Measurements from ENCODE around the gene OMP. TPM values are rescaled to one million over a fixed set of nuclear protein-coding genes. Genes with fewer than 3 reads are reported as not detected.

The OMP gene
- total and polyA plus RNA-seq, 2 donors (not counting 3 experiments of a cell fraction or from before 2014, with no cell fraction given), result 0.80 TPM; not detected in 1

GRCh38 chr11:77081381-77081851, 21.2 kb upstream of the OMP start:
- dilution Hi-C loops (cut with MboI; ENCODE audit: extremely low pct_ligation_motif_present, low sequenced_read_pairs), result no loop called here
- peaks cover 14% of the 10 kb centered on the region for H3K4me1 ChIP-seq (ENCODE audit: control insufficient read depth, extremely low read depth, insufficient read depth, low read length)
- ChIA-PET CTCF (interaction anchor here (1.6 to 4.6 kb wide), 7 partner anchors 8 to 163 kb away, joined by 5 to 98 read pairs (median 20); partner anchors contain the start of gene CAPN5), POLR2A (interaction anchor here (0.6 to 1.0 kb wide), 2 partner anchors 15 to 34 kb away, joined by 3 to 5 read pairs; partner anchors contain the start of gene CAPN5)
- H3K27ac ChIP-seq (ENCODE audit: insufficient read depth, low read depth, low read length), result no peak overlapping the region
- H3K36me3 ChIP-seq (ENCODE audit: control insufficient read depth in 2 of 2, extremely low read depth in 1 of 2, insufficient read depth in 2 of 2, low read length in 2 of 2), result no peaks in the 10 kb centered on the region
- DNase-seq (ENCODE audit: low read depth, low spot score), result no peak
- no peaks in the 10 kb centered on the region for H3K79me2 ChIP-seq (ENCODE audit: control insufficient read depth, insufficient read depth, low read length)
- no peak overlapping the region for H2AFZ ChIP-seq (ENCODE audit: low read depth, low read length)
- TF ChIP-seq FOS (IDR thresholded peaks at IDR 0.05; ENCODE audit: borderline replicate concordance, insufficient read depth, low read length) (no peak), POLR2A (IDR thresholded peaks at IDR 0.05; ENCODE audit: low read depth, low read length) (no peak), MYC (IDR thresholded peaks at IDR 0.05; ENCODE audit: low read depth, low read length) (no peak), POLR2AphosphoS5 (IDR thresholded peaks at IDR 0.05; ENCODE audit: insufficient read depth, low read depth, low read length) (no peak)
- no peak for FAIRE-seq
- no peak overlapping the region for H3K4me2 ChIP-seq (ENCODE audit: insufficient read depth, low read length)
- no peak overlapping the region for H3K9ac ChIP-seq (replicated peaks; ENCODE audit: extremely low read depth, insufficient read depth, low read length)
- H3K4me3 ChIP-seq (replicated peaks in 1 of 3; ENCODE audit: insufficient read depth in 1 of 3, low read depth in 1 of 3, low read length in 3 of 3), result no peak overlapping the region
- H3K9me1 ChIP-seq (replicated peaks; ENCODE audit: control insufficient read depth, extremely low read depth, insufficient read depth, low read length), result no peaks in the 10 kb centered on the region
- no peaks in the 10 kb centered on the region for H3K9me3 ChIP-seq (replicated peaks; ENCODE audit: control insufficient read depth, insufficient read depth, low read length)
- no TSS peak for BruUV-seq (replicated peaks)
- H4K20me1 ChIP-seq (replicated peaks; ENCODE audit: control insufficient read depth, extremely low read depth, insufficient read depth, low read length), result no peaks in the 10 kb centered on the region
- H3K27me3 ChIP-seq (ENCODE audit: control insufficient read depth in 2 of 2, insufficient read depth in 2 of 2, low read length in 2 of 2), result no peaks in the 10 kb centered on the region
- intact Hi-C loops (cut with micrococcal nuclease), result no loop called here

- dilution Hi-C loops (cut with MboI; ENCODE audit: extremely low pct_ligation_motif_present, low sequenced_read_pairs), result no loop called here
- peak overlapping the region in 1 of 3 experiments; percentile 5 for H3K4me3 ChIP-seq (replicated peaks in 1 of 3; ENCODE audit: insufficient read depth in 1 of 3, low read depth in 1 of 3, low read length in 3 of 3)
- POLR2A ChIA-PET, result interaction anchor here (0.6 to 1.3 kb wide), 4 partner anchors 9 to 35 kb away, joined by 3 to 6 read pairs (median 5); partner anchors contain the start of gene CAPN5
- CTCF ChIA-PET, result interaction anchor here (0.8 to 4.6 kb wide), 16 partner anchors 9 to 359 kb away, joined by 3 to 98 read pairs (median 4); partner anchors contain the start of gene CAPN5
- H3K27ac ChIP-seq (ENCODE audit: insufficient read depth, low read depth, low read length), result no peak overlapping the region
- H3K9me3 ChIP-seq (replicated peaks; ENCODE audit: control insufficient read depth, insufficient read depth, low read length), result no peaks in the 10 kb centered on the region
- H2AFZ ChIP-seq (ENCODE audit: low read depth, low read length), result peak overlapping the region; percentile 46
- no peak overlapping the region for H3K9ac ChIP-seq (replicated peaks; ENCODE audit: extremely low read depth, insufficient read depth, low read length)
- H4K20me1 ChIP-seq (replicated peaks; ENCODE audit: control insufficient read depth, extremely low read depth, insufficient read depth, low read length), result no peaks in the 10 kb centered on the region
- peak overlapping the region; percentile 32 for H3K4me2 ChIP-seq (ENCODE audit: insufficient read depth, low read length)
- intact Hi-C loops (cut with micrococcal nuclease), result loop anchor here (1.0 kb wide), 2 partner anchors 9 to 16 kb away; partner anchors contain the start of gene CAPN5
- FAIRE-seq (no peak), DNase-seq (ENCODE audit: low read depth, low spot score) (no peak)
- no peaks in the 10 kb centered on the region for H3K79me2 ChIP-seq (ENCODE audit: control insufficient read depth, insufficient read depth, low read length)
- no peaks in the 10 kb centered on the region for H3K27me3 ChIP-seq (ENCODE audit: control insufficient read depth in 2 of 2, insufficient read depth in 2 of 2, low read length in 2 of 2)
- H3K9me1 ChIP-seq (replicated peaks; ENCODE audit: control insufficient read depth, extremely low read depth, insufficient read depth, low read length), result no peaks in the 10 kb centered on the region
- H3K4me1 ChIP-seq (ENCODE audit: control insufficient read depth, extremely low read depth, insufficient read depth, low read length), result peaks cover 14% of the 10 kb centered on the region
- H3K36me3 ChIP-seq (ENCODE audit: control insufficient read depth in 2 of 2, extremely low read depth in 1 of 2, insufficient read depth in 2 of 2, low read length in 2 of 2), result no peaks in the 10 kb centered on the region
- no TSS peak for BruUV-seq (replicated peaks)
- TF ChIP-seq FOS (IDR thresholded peaks at IDR 0.05; ENCODE audit: borderline replicate concordance, insufficient read depth, low read length), result no peak
- no peak for TF ChIP-seq POLR2A (IDR thresholded peaks at IDR 0.05; ENCODE audit: low read depth, low read length)
- no peak for TF ChIP-seq POLR2AphosphoS5 (IDR thresholded peaks at IDR 0.05; ENCODE audit: insufficient read depth, low read depth, low read length)
- no peak for TF ChIP-seq MYC (IDR thresholded peaks at IDR 0.05; ENCODE audit: low read depth, low read length)
- no peak for TF ChIP-seq MAX (IDR thresholded peaks at IDR 0.05; ENCODE audit: insufficient read depth, insufficient read length)
- no peak for TF ChIP-seq JUN (IDR thresholded peaks at IDR 0.05; ENCODE audit: borderline replicate concordance, insufficient read depth, insufficient read length, low read depth)
- no peak for TF ChIP-seq CTCF (IDR thresholded peaks at IDR 0.05; ENCODE audit: extremely low read depth in 1 of 2, insufficient read depth in 1 of 2, low read depth in 1 of 2, low read length in 2 of 2)
- TF ChIP-seq EZH2 (IDR thresholded peaks at IDR 0.05; ENCODE audit: borderline replicate concordance, low read depth, low read length, severe bottlenecking), result no peak
- TF ChIP-seq GATA2 (IDR thresholded peaks at IDR 0.05; ENCODE audit: insufficient read depth, insufficient read length, low read depth, low read length), result no peak
Measured at GRCh38 chr11:77081976-77082836, 20.4 kb upstream of the OMP start.

Measured in endothelial cell of umbilical vein (primary cell).